IPS-18c (cell line): Measurements from ENCODE around the gene KCNA10.

Experiments used
- H3K4me3 ChIP-seq: 2 replicates; pipeline ENCODE4 v1.7.0; 2013; ENCODE audit warnings: low read depth, mild to moderate bottlenecking, low read length, moderate library complexity; ENCODE audit not compliant: insufficient read depth
- H3K9me3 ChIP-seq: one replicate; pipeline ENCODE4 v1.6.1; 2013; ENCODE audit warnings: mild to moderate bottlenecking, low read length, moderate library complexity; ENCODE audit not compliant: control insufficient read depth, insufficient read depth

KCNA10 gene

GRCh38 chr1:110508028-110508940 is 10.7 kb downstream of the KCNA10 start:
- no peak overlapping the region for H3K4me3 ChIP-seq

GRCh38 chr1:110506541-110506940 is 12.4 kb downstream of the KCNA10 start:
- Histone ChIP-seq H3K4me3 (no peak overlapping the region), H3K9me3 (peaks cover 2% of the 10 kb centered on the region)

More at GRCh38 chr1:110508028-110508940, 10.7 kb downstream of the KCNA10 start:
- H3K9me3 ChIP-seq, result peaks cover 2% of the 10 kb centered on the region

- Histone ChIP-seq H3K4me3 (no peak overlapping the region), H3K9me3 (peaks cover 2% of the 10 kb centered on the region)
Measured at GRCh38 chr1:110505596-110505995, 13.4 kb downstream of the KCNA10 start.

- H3K9me3 ChIP-seq, result peaks cover 2% of the 10 kb centered on the region
- no peak overlapping the region for H3K4me3 ChIP-seq
Measured at GRCh38 chr1:110504226-110504625, 14.7 kb downstream of the KCNA10 start.

- H3K4me3 ChIP-seq, result no peak overlapping the region
- peaks cover 2% of the 10 kb centered on the region for H3K9me3 ChIP-seq
Measured at GRCh38 chr1:110503471-110503870, 15.5 kb downstream of the KCNA10 start.

- H3K9me3 ChIP-seq, result peaks cover 2% of the 10 kb centered on the region
- H3K4me3 ChIP-seq, result no peak overlapping the region
Measured at GRCh38 chr1:110502402-110503151, 16.4 kb downstream of the KCNA10 start.

GRCh38 chr1:110501488-110502132 is 17.4 kb downstream of the KCNA10 start:
- Histone ChIP-seq H3K9me3 (peaks cover 2% of the 10 kb centered on the region), H3K4me3 (no peak overlapping the region)

GRCh38 chr1:110498270-110498669 is 20.7 kb downstream of the KCNA10 start:
- Histone ChIP-seq H3K4me3 (no peak overlapping the region), H3K9me3 (no peaks in the 10 kb centered on the region)

- Histone ChIP-seq H3K9me3 (no peaks in the 10 kb centered on the region), H3K4me3 (no peak overlapping the region)
Measured at GRCh38 chr1:110495926-110496600, 22.9 kb downstream of the KCNA10 start.

GRCh38 chr1:110494522-110495406 is 24.2 kb downstream of the KCNA10 start:
- H3K4me3 ChIP-seq, result no peak overlapping the region

GRCh38 chr1:110494036-110494435 is 24.9 kb downstream of the KCNA10 start:
- Histone ChIP-seq H3K9me3 (no peaks in the 10 kb centered on the region), H3K4me3 (no peak overlapping the region)

More at GRCh38 chr1:110494522-110495406, 24.2 kb downstream of the KCNA10 start:
- no peaks in the 10 kb centered on the region for H3K9me3 ChIP-seq

- Histone ChIP-seq H3K9me3 (no peaks in the 10 kb centered on the region), H3K4me3 (no peak overlapping the region)
Measured at GRCh38 chr1:110493059-110493699, 25.8 kb downstream of the KCNA10 start.

GRCh38 chr1:110492573-110492972 is 26.4 kb downstream of the KCNA10 start:
- Histone ChIP-seq H3K9me3 (no peaks in the 10 kb centered on the region), H3K4me3 (no peak overlapping the region)

- Histone ChIP-seq H3K4me3 (no peak overlapping the region), H3K9me3 (no peaks in the 10 kb centered on the region)
Measured at GRCh38 chr1:110490791-110491451, 28.1 kb downstream of the KCNA10 start.

GRCh38 chr1:110489973-110490542 is 28.9 kb downstream of the KCNA10 start:
- Histone ChIP-seq H3K9me3 (no peaks in the 10 kb centered on the region), H3K4me3 (no peak overlapping the region)
